Measurements from ENCODE around the gene ZNF729.

DNA sequence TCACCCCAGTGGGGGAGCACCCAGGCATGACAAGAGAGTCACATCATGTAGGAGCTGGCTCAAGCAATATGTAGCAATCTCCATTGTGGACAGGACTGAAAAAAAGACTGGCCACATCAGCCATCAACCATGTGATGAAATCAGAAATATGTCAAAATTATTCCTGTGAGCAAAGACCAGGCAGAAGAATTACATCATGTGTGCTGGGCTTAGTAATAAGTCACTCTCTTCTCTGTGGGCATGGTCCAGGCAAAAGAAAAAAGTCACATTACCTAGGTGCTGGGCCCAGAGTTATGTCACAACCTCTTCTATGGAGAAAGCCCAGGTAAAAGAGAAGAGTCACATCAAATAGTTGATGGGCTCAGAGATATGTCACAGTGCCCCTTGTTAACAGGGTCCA is 28.3 kb upstream of the ZNF729 start:
- TF ChIP-seq, protein P1, sequence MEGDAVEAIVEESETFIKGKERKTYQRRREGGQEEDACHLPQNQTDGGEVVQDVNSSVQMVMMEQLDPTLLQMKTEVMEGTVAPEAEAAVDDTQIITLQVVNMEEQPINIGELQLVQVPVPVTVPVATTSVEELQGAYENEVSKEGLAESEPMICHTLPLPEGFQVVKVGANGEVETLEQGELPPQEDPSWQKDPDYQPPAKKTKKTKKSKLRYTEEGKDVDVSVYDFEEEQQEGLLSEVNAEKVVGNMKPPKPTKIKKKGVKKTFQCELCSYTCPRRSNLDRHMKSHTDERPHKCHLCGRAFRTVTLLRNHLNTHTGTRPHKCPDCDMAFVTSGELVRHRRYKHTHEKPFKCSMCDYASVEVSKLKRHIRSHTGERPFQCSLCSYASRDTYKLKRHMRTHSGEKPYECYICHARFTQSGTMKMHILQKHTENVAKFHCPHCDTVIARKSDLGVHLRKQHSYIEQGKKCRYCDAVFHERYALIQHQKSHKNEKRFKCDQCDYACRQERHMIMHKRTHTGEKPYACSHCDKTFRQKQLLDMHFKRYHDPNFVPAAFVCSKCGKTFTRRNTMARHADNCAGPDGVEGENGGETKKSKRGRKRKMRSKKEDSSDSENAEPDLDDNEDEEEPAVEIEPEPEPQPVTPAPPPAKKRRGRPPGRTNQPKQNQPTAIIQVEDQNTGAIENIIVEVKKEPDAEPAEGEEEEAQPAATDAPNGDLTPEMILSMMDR (IDR thresholded peaks at IDR 0.05; ENCODE audit: low read length), result no peak
- no peak for TF ChIP-seq EZH2 (IDR thresholded peaks at IDR 0.05; ENCODE audit: borderline replicate concordance, low read length)
